ENCODE results near the gene TTLL8.
"Not testable (repeated sequence)": the region's sequence is repeated elsewhere in the genome, so short reads cannot be mapped to it uniquely, and the experiment has no call there.

Gene TTLL8

DNA sequence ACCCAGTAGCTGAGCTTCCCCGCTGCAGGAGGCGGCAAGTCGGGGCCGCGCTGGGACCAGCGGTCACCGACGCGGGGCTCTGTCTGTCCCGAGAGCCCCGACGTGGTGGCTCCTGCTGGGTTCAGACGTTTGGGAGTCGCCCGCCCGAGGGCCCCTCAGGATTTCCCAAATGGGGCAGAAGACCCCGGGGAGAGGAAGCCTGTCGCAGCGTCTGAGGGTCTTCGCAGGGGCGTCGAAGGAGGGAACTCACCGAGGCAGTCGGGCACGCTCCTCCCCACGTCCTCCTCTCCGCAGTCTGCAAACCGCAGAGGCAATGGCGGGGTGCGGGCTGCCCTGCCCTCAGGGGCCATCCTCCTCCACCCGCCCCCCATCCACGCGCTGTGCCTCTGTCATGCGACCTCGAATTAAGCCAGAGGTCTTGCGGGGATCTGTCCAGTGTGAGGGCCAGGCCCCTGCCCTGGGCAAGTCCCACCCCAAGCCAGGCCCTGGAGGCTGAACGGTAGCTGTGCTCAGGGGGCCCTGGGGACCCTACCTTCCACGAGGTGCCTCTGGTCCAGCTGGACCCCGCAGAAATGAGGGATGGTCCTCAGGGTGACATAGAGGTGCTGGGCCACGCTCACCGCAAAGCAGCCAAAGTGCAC is 58.0 kb downstream of the TTLL8 start:
- DNase-seq, result no peak

GRCh38 chr22:49999063-49999945 is 58.8 kb downstream of the TTLL8 start:
- peak in 2 of 3 donors; percentile 30 to 79 for DNase-seq

GRCh38 chr22:49998718-49999062 is 59.4 kb downstream of the TTLL8 start:
- DNase-seq, result no peak

GRCh38 chr22:49997932-49998717 is 60.0 kb downstream of the TTLL8 start:
- no peak for DNase-seq

DNA sequence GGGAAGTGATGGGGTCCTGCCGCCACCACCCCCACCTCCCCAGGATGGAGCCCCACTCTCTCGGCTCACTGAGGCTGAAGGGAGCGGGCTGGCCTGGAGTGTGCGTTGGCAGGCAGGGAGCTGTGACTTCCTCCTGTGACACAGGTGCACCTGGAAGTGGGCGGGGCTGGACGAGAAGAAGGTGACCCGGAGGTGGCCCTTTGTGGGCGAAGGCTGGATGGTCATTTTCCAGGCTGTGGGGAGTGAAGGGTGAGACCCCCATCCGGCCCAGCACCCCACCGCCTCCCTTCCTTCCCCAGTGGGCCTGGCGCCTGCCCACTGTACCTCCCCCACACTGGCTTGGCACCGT is 60.9 kb downstream of the TTLL8 start:
- no peak for DNase-seq

DNA sequence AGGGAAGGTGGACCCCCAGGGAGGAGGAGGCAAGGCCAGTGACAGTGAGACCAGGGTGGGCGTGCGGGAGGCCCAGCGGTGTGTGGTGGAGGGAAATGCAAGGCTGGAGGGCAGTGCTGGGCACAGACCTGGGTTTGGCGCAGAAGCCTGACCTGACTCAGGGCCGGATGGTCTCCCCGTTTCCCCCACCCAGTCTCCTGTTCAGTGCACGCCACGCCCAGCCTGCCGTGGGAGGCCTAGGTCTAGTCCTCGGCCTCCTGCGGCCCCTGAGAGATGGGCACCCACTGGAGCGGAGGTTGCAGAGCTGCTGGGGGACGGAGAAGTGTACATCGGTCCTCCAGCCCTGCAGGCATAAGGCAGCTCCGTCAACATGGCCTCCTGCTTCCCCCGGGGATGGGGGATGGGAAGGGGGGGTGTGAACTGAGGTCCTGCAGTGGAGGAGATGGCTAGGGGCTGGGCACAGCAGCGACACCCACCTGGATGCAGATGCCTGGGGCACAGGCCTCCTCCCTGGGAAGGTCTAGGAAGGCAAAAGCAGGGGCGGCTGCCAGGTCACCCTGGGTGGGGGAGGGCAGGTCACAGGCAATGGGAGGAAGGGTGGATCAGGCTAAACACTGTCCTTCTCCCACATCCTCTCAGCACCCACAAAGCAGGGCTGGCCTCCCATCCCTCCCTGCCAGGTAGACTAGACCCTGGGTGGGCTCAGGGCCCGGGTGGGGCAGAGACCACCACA is 61.4 kb downstream of the TTLL8 start:
- no peak for DNase-seq

GRCh38 chr22:49996119-49996517 is 62.0 kb downstream of the TTLL8 start:
- no peak for DNase-seq

DNA sequence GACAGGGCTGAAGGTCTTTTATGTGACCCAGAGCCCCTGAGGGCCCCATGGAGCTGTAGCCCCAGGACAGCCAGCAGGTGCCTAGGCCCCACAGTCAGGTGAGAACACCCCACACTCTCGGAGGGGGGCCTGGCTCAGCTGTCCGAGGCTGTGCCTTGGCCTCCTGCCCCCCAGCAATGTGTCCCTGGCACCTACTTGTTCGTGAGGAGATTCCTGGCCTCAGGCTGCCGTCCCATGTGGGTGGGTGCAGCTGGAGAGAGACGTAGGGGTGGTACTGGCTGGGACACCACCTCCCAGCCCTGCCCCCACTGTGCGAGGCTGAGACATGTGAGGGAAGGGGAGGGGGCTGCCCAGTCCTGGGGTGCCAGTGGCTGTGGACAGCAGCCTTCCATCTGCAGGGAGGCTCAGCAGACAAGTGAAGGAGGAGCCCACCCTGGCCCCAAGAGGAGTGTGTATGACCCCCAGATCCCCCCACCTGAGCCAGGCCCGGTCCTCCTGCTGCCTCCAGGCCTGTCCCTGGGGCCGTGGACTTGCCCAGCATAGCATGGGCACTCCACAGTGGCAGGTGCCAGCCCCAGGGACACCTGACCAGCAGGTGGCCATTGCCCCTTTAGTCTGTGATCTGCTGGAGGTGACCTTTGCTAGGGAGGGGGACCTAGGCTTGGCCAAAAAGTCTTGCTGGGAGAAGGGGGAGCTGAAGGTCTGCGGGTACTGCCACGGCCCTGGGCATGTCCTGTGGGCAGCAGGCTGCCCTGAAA is 62.6 kb downstream of the TTLL8 start:
- DNase-seq, result no peak

- DNase-seq, result no peak
These were observed 63.1 kb downstream of the TTLL8 start for GRCh38 chr22:49995041-49995360.

DNA sequence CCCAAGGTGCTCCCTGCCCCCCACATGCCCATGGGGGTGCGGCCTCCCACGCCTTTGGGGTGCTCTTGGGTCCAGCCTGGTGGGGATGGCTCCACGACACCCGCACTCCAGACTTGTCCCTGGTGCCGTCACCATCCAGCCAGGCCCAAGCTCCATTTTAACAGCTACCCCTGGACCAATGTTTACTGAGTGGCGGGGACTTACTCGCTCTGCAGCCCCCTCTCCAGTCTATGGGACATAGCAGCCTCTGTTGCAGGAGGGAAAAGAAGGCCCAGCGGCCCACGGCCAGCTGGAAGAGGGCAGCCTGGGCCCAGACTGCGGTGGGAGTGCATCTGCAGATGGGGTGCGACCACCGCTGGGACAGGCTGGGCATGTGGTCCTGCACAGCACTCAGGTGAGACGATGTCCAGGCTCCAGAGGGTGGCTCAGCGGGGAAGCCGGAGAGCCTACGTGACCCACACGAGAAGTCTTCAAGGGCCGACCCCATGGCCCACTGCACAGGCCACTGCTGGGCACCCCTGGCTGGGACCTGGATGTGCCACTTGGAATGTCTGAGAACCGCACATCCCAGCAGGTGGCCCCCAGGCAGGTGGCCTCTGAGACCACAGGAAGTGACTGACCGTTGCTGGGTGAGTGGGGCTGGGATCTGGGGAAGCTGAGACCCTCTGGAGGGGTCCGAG is 63.6 kb downstream of the TTLL8 start:
- DNase-seq, result no peak

GRCh38 chr22:49993649-49994360 is 64.3 kb downstream of the TTLL8 start:
- no peak for DNase-seq

GRCh38 chr22:49992921-49993648 is 65.0 kb downstream of the TTLL8 start:
- peak; percentile 82 to 88 (median 86) for DNase-seq

GRCh38 chr22:49991907-49992533 is 66.1 kb downstream of the TTLL8 start:
- DNase-seq, result no peak

- DNase-seq, result no peak
These were observed 66.9 kb downstream of the TTLL8 start for GRCh38 chr22:49991167-49991566.

- DNase-seq, result not testable (repeated sequence)
These were observed 68.3 kb downstream of the TTLL8 start for GRCh38 chr22:49989826-49990225.

DNA sequence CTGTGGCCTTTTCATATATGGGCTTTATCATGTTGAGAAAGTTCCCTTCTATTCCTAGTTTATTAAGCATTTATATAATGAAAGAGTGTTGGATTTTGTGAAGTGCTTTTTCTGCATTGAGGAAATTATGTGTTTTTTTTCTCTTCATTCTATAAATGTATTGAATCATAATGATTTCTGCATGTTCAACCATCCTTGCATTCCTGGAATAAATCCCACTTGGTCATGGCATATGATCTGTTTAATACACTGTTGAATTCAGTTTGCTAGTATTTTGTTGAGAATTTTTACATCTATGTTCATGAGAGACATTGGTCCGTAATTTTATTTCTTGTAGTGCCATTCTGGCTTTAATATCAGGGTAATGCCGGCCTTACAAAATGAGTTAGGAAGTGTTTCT is 71.8 kb downstream of the TTLL8 start:
- DNase-seq, result no peak

DNA sequence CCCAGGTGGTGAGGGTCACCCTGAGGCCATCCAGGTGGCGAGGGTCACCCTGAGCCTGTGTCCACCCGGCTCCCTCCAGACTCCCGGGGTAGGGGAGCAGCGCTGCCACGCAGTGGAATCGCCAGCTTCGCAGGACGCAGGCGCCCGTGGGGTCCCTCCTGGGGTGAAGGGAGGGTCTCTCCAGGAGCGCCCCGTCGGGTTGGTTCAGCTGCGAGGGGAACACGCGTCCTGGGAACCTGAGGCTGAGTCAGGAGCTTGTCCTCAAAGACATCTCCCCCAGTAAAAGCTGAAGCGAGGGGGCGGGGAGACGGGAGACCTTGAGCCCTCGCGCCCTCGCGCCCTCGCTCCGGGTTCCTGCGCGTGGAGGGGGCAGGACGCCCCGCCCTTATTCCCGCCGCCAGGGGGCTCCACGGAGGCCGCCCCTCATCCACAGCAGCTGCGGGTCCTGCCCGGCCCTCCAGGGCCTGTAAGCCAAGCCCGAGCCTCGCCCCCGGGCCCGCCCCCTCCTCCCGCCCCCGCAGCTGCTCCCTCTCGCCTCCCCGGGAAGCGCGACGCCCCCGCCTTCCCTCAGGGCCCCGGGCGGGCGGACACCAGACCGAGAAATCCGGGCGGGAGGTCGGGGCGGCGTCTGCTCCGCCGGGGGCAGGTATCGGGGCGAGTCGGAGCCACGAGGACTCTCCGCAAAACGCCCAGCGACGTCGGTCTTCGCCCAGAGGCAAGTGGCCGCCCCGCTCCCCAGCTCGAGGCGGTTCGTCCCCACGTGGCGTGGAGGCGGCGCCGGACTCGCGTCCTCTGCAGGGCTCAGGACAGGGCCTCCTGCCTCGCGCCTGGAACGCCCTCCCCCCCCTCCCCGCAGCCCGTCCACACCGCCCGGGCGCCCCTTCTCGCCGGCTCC is 74.7 kb downstream of the TTLL8 start:
- DNase-seq, result peak in 1 of 3 donors; percentile 67

GRCh38 chr22:49981799-49982198 is 76.3 kb downstream of the TTLL8 start:
- not testable (repeated sequence) for DNase-seq
